Measurements from ENCODE around the gene CASP10.
A peak's percentile ranks its signal among the peaks of the same experiment; 100 is the strongest.

The CASP10 gene

GRCh38 chr2:201223089-201224073, 40.4 kb downstream of the CASP10 start:
- H3K4me3 ChIP-seq (ENCODE audit: low read depth, low read length): no peak overlapping the region
- no peak for TF ChIP-seq CTCF (IDR thresholded peaks at IDR 0.05; ENCODE audit: control insufficient read depth, extremely low read depth, insufficient read depth)
- DNase-seq (ENCODE audit: low read depth): no peak

- DNase-seq (ENCODE audit: low read depth): no peak
- TF ChIP-seq CTCF (IDR thresholded peaks at IDR 0.05; ENCODE audit: control insufficient read depth, extremely low read depth, insufficient read depth): no peak
- H3K4me3 ChIP-seq (ENCODE audit: low read depth, low read length): no peak overlapping the region
Measured at GRCh38 chr2:201228271-201228911, 45.5 kb downstream of the CASP10 start.

- no peak overlapping the region for H3K4me3 ChIP-seq (ENCODE audit: low read depth, low read length)
- DNase-seq (ENCODE audit: low read depth): no peak
- no peak for TF ChIP-seq CTCF (IDR thresholded peaks at IDR 0.05; ENCODE audit: control insufficient read depth, extremely low read depth, insufficient read depth)
Measured at GRCh38 chr2:201228912-201229290, 46.0 kb downstream of the CASP10 start.

GRCh38 chr2:201231781-201232466, 49.0 kb downstream of the CASP10 start:
- TF ChIP-seq CTCF (IDR thresholded peaks at IDR 0.05; ENCODE audit: control insufficient read depth, extremely low read depth, insufficient read depth): peak; percentile 83
- peak; percentile 98 for DNase-seq (ENCODE audit: low read depth)
- peak overlapping the region; percentile 19 for H3K4me3 ChIP-seq (ENCODE audit: low read depth, low read length)

DNA sequence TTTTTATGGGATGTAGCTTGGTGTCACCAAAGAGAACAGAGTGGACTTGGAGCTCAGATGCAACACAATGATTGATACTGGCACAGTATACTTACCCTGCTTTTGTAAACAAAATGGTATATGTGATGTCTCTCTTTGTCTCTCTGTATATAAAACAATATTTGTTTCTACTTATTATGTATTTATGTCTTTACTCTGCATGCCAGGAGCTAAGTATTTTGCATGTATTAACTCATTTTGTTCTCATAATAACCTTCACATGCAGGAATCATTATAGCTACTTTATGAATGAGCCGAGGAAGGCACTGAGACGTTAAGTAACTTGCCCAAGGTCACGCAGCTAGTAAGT, 49.5 kb downstream of the CASP10 start:
- no peak for DNase-seq (ENCODE audit: low read depth)
- peak overlapping the region; percentile 77 for H3K4me3 ChIP-seq (ENCODE audit: low read depth, low read length)
- no peak for TF ChIP-seq CTCF (IDR thresholded peaks at IDR 0.05; ENCODE audit: control insufficient read depth, extremely low read depth, insufficient read depth)

DNA sequence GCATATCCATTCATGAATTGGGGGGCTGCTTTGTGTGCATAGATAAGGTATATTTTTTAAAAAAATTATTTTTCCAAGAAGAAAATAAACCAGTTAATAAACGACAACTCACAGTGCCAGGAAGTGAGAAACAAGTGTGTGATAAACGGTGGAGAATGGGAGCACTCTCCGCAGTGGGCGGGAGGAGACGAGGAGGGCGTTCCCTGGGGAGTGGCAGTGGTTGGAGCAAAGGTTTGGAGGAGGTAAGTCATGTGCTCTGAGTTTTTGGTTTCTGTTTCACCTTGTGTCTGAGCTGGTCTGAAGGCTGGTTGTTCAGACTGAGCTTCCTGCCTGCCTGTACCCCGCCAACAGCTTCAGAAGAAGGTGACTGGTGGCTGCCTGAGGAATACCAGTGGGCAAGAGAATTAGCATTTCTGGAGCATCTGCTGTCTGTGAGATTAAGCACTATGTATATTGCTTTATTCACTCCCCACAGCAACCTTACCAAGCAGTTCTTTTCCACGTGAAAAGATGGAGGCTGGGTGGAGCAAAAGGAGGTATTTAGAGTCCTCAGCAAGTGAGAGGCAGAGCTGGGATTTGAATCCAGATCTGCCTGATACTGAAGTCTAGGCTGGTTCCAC, 50.4 kb downstream of the CASP10 start:
- no peak for TF ChIP-seq CTCF (IDR thresholded peaks at IDR 0.05; ENCODE audit: control insufficient read depth, extremely low read depth, insufficient read depth)

More for the DNA sequence above, 50.4 kb downstream of the CASP10 start:
- DNase-seq (ENCODE audit: low read depth): peak; percentile 77
- H3K4me3 ChIP-seq (ENCODE audit: low read depth, low read length): peak overlapping the region; percentile 77

All from LNCaP clone FGC (cell line).